SK-N-DZ (cell line): ENCODE measurements around the gene HOXD9.
A peak's percentile ranks its signal among the peaks of the same experiment; 100 is the strongest.

Source experiments
- DNase-seq: peaks from one replicate; pipeline ENCODE4 v3.0.0-alpha.2; 2015; ENCODE audit warnings: low spot score

Gene HOXD9

DNA sequence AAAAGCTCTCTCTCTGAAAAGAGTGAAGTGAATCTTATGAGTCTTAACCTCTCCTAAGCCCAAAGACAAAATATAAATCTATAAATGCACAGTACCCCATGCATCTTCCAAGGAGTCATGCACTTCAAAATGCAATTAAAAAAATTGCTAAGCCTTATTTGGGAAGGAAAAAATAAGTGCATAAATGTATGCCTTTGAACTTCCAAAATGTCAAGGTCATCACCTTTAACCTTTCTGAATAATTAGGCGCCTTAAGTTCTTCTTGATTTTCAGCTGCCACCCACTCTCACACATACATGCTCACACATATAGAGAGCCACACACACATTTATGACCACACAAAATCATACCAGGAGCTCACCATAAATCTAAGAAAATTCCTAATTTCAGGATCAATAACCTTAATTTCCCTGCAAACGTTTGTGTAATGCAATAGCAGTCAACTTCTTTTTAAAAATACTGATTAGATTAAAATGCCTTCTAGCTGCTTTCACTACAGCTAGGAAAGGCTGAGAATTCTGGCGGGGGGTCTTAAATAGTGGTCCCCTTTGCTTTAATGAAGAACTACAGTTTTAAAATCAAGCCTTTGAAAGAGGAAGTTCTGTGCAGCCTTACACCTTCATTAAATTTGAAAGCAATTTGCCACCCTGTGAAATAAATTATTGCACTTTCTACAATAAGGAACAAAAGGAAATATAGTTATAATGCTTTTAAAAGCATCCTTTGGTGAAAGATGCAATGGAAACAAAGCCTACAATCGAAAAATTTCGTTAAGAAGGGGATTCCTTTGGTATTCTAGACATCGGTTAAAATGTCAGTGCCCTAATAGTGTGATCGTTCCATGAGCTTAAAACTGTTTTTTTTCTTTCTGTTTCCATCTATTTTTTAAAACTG, 11.9 kb upstream of the HOXD9 start:
- no peak for DNase-seq

DNA sequence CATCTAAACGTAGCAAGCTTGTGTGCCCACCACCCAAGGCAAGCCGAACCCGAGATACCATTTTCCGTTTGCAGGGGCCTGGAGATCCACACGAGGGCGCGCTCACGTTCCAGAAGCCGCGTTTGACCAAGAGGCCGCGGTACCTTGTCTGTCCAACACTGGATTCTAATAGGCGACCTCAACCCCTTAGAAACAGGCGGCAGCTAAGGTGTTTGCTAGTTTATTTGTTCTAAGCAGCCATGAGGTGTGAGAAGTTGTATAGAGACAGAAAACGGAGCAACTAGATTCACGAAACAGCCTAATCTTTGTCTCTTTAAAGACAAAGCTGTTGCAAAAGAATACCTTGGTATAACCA, 11.2 kb upstream of the HOXD9 start:
- peak; percentile 81 for DNase-seq

DNA sequence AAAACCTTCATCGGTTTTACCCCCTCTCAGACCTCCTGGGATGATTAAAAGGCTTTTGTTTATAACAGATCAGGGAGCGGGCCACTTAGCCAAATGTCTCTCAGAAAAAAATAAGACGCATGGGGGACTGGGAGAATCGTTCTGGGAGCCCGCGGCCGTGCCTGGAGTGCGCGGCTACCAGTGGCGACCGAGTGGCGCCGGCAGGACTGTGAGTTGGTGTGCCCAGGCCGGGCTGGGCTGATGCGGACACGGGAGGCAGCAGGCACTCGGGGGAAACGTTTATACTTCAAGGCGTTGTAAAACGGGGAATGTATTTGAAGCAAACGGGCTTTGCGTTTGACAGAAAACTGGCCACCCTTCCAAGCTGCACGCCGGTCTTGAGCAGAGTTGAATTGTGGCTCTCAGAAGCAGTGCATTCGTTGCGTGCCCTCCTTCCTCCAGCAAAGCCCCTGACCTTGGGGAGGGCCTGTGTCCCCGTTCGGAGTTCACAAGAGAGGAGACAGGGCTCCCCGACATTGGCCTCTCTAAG, 10.6 kb upstream of the HOXD9 start:
- no peak for DNase-seq

DNA sequence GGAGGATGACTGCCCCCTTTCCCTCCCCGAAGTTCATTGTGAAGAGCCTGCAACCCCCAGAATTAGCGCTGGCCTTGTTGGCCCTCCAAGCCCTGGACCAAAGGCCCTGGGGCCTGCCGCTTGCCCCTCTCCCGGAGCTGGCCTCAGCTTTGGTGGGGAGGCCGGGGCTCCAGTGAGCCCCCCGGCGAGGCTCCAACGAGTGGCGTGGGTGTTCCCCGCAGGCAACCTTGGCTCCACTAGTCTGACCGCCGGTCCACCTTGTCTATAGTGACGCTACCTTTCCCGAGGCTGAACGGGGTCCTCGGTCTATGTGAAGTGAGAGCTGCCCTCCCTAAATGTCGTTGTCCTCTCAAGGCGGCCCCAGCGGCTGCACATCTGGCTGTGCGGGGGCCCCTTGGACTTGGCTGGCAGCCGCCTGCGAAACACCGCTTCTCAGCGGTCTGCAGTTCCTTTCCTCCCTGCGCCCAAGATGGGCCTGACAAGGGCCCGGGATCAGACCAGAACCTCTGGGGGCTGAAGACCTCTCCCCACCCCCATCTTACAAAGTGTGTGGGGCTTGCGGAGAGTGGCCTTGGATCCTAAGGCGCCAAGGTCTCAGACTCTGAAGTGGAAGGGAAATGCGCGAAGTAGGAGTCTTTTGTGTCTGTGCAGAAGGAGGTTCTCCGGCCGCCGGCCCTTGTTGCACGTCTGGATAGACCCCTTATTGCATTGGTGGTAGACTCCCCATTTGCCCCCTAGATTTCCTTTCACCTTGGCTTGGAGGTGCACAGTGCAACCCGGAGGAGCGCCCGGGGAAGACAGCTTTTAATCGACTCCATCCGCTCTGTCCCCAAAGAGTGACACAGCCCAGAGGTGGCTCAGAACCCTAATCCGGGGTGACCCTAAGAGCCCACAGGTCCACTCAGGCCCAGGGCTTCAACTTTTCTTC, 9.9 kb upstream of the HOXD9 start:
- no peak for DNase-seq

DNA sequence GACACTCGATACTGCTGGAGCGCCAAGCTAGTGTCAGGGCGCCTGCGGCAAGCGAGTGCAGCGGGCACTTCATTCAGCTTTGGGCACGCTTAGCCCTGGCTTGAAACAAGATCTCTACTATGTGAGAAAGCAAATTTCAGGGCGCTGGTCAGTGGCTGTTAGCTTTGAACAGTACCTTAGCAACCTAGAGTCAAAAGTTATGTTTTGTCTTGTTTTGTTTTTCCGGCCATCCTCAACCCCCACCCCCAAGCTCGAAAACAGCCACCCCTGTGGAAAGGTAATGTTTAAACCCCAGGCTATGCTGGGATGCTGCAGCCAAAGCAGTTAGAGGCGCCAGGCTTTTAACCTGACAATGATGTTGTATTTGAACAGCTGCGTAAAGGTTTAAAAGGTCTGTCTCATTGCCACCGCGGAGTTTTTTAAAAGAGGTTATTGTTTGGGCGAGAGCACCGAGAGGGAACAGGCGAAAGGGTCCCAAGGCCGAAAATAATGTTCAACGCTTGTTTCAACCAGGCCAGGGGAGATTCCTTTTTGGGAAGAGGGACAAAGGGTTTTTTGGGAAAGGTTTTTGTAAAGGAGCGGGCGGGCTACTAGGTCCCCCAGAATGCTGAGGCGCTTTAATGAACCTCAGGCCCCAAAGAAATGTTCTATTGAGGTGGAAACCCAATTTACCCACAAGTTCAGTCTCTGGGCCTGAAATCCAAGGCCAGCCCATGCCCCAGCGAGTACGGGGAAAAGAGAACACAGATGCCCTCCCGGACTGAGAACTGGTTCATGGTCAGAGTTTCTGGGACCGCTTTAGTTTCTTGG, 8.2 kb upstream of the HOXD9 start:
- no peak for DNase-seq

DNA sequence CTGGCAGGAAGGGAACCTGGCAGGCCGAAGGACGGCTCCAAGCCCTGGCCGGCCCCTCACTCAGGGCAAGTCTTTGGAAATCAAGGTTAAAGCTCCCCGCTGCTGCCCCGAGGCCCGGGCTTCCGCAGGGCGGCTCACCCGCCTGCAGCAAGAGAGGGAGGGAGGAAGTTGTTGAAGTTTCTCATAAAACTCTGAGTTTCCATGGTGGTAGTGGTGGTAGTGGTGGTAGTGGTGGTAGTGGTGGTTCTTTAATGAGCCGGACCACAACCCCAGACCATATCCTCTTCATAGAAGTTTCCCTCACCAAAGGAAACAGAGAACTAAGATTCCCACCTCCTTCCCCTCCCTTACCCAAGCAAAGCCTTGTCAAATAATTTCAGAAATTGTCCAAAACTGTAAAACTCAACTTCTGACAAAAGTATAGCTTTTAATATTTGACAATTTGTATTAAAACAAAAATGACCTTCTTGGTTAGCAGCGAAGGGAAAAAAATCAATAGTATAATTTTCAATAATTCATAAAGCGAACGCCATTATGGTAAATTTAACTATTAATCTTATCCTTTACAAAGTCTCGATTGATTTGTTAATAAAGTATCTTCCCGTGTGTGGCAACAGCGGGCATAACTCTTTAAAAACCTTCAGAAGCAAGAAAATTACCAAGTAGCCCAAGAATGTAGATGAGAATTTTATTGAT, 7.4 kb upstream of the HOXD9 start:
- no peak for DNase-seq

DNA sequence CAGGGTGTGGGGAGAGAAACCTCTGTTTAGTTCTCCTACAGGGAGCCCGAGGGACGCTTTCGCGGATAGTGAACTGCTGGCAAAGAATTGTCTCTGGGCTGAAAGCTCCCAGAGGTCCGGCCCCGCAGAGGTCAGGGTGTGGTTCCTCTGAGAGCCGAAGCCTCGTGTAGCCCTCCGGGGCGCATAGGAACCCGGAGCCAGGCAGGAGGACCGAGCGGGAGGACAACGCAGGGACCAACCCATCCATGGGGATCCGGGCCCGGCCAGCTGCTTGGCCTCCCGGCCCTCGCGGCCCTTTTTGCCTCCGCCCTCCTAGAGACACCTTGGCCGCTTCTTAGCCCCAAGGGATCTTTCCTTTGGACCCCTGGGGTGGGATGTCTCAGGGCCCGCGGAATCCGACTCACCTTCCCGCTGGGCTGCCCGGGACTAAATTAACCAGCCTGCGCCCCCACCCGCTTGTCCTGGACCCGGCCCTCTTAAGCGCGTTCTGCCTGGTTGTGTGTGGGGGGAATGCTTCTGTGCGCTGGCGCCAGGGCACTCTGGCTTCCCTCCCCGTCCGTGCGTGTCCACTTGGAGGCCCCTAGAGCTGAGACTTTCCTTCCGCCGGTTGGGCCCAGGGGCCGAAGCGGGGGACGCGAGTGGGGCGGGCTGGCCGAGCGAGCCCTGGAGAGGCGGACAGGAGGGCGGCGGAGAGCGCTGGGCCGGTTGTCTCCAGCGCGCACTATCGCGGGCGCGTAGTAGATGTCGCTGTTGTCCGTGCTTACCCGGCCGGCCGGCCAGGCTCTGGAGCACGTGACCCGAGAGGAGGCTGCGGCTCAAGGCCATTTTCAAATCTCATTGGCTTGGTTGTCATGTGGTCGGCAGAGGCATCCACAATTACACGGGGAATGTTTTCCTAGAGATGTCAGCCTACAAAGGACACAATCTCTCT, 6.4 kb upstream of the HOXD9 start, which contains the start of gene HOXD10:
Gene HOXD10, plus strand, starts transcription at position 896 of the 931 bp plus-strand sequence. CDS start 56 bp downstream, outside the sequence.
- peak; percentile 92 for DNase-seq

DNA sequence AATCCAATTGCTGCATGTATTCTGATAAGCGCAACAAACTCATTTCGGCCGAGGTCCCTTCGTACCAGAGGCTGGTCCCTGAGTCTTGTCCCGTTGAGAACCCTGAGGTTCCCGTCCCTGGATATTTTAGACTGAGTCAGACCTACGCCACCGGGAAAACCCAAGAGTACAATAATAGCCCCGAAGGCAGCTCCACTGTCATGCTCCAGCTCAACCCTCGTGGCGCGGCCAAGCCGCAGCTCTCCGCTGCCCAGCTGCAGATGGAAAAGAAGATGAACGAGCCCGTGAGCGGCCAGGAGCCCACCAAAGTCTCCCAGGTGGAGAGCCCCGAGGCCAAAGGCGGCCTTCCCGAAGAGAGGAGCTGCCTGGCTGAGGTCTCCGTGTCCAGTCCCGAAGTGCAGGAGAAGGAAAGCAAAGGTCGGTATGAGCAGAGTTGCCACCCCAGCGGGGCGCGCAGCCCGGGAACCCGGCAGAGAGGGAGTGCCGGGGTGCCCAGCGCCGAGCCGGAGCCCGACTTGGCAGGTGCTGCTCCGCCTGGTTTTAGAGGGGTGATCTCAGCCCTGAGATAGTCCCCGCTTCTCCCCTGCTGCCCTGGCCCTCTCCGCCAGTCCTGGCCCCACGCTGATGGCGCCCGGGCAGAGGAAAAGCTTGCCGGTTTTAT, 5.2 kb upstream of the HOXD9 start:
- no peak for DNase-seq

DNA sequence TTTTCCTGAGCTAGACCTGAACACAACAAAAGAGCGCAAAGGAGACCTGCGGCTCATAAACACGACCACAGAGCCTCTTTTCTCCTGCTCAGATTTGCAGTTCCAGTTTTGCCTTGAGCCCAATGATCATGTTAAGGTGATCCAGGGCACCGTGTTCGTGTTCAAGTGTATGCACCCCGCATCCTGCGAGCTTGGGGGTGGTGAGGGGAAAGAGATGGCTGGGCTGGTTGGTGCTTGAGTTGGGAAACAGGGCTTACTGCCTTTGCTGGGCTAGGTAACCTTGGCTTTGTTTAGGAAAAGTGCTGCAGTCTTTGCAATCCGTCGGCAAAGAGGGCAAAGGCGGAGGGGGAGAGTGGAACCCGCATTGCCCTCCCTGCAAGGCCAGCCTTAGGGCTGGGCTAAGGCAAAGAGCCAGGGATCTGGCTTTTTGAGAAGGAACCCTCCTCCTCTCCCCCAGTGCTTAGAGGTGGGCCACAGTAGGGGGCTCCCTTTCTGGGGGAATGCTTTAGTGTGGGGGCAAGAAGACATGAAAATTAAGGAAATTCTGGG, 4.6 kb upstream of the HOXD9 start:
- DNase-seq: no peak

DNA sequence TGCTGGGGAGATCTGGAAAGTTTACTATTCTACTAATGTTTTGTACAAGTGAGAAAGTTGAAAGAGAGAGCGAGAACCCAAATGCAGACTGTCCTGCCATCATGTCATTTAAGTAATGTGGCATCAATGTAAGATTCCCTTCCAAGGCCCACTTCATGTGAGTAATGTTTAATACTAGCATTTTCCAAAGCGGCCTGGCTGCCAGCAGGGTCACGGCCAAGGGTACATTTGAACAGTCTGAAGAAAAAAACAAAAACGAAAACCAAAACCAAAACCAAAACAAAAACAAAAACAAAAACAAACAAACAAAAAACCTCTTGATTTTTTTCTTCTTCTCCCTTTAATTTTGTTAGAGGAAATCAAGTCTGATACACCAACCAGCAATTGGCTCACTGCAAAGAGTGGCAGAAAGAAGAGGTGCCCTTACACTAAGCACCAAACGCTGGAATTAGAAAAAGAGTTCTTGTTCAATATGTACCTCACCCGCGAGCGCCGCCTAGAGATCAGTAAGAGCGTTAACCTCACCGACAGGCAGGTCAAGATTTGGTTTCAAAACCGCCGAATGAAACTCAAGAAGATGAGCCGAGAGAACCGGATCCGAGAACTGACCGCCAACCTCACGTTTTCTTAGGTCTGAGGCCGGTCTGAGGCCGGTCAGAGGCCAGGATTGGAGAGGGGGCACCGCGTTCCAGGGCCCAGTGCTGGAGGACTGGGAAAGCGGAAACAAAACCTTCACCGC, 3.7 kb upstream of the HOXD9 start:
- peak; percentile 80 for DNase-seq

DNA sequence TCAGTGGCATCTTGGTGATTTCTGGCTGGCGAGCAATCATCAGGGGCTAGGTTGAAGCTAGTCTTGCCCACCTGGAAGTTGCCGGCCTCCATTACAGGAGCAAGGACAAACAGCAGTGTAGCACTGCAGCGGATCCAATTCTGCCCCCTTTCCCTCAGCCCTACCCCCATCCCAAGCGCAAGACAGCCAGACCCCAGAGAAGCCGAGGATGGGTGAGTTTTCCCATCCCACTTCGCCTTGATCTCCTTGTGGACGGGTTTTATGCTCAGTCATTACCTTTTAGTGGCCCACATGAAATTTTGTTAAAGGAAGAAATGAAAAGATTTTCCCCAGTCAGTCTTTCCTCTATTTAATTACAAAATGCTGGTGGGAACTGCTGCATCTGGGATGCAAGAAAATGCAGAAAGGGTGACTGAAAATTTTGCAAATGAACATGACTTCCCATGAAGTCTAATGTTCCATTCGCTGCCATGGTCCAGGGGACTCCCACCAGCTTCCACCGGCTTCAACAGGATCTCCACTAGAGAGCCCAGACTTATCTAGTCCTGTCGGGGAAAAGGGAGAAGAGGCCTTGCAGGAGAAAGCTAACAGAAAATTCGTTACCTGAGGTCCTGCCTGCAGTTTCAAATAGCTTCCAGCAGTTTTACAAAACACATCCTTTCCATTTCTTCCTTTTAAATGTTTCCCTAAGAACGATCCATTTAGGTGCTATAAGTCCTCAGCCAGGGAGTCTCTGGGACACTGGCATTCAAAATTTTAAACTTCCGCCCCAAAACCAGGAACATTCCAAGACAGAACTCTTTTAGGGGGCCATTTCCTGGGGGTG, 1.9 kb upstream of the HOXD9 start:
- DNase-seq: no peak

DNA sequence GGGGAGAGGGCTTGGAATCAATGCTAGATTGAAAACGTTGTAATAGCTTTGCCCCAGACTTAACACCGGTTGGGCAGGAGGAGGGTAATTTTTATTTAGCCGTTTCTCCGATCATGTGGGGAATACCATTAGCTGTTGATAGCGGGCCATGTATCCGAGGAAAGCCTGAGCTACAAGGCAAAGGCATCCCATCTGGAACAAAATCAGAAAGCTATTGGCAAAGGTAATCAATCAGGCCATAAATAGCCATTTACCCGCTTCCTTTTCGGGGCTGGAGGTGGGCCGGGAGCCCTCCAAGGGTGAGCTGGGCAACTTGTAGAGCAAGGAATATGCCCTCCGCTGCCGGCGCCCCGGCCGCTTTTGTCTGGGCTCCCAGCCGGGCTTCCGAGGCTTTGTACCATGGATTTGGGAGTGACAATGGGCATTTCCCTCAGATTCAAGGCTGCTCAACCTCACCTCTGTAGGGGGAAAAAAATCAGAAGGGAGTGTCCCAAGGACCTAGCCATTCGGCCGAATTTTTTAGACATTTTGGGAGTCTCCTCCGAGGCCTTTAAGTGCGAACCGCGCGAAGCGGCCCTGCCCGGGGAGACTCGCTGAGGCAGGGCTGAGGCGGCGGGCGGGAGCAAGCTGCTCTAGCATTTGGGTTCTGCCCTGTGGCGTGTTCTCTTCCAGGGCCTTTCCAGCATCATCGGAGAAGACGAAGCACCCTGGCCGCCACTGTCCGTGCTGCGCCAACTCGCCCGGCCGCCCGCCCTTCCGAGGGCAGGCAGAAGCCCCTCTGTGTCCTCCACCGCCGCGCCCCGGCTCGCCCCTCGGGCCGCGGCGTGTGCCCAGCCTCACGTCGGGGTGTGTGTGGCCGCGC, 1.1 kb upstream of the HOXD9 start:
- DNase-seq: no peak

DNA sequence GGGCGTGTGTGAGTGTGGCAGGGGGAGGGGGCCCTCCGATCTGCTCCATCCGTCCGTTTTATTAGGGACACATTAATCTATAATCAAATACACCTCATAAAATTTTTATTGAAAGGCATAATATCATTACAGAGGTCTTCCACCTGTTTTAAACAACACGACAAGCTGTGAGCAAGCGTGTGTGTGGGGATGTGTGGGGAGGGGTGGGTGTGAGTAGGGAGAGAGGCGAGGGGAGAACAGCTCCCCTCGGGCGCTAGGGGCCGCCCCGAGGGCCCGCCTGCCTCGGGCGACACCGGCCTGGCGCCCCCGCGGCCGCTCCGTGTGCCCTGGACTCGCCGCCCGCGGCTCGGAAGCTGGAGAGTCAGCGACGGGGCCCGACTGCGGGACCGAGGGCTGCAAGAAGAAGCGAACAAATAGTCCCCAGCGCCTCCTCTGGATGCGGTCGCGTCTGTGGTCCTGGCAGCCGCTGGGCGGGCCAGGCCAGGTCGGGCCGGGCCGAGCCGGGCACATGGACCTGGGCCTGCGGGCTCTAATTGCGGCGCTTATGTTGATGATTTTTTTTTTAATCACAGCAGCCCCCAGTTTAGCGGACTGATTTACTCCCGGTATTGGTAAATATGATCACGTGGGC, 352 bp upstream of the HOXD9 start:
- DNase-seq: peak; percentile 84

DNA sequence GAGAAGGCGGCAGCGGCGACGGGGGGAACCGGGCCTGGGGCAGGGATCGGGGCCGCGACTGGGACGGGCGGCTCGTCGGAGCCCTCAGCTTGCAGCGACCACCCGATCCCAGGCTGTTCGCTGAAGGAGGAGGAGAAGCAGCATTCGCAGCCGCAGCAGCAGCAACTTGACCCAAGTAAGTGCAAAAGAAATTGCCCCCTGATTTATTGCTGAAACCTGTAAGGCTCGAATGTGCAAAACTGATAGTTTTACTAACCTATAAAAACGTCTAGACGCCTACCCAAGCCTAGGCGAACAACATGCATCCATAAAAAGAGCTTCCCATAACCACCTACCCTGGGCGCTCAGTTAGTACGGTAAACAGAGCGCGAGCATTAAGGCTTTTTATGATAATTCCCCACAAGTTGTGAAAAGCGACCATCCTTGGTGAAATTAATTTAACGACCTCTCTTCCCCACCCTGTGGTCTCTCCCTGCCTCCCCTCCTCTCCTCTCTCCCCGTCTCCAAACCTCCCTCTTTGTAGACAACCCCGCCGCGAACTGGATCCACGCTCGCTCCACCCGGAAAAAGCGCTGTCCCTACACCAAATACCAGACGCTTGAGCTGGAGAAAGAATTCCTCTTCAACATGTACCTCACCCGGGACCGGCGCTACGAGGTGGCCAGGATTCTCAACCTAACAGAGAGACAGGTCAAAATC, 1.0 kb downstream of the HOXD9 start:
- DNase-seq: no peak
